ENCODE data around the gene NFIA. TPM values are rescaled to one million over a fixed set of nuclear protein-coding genes. Genes with fewer than 3 reads are reported as not detected.

Gene NFIA
- total RNA-seq, 1 donor from 2014 or later, result 16.2 TPM

- Mint-ChIP-seq H3K36me3 (ENCODE audit: low read depth, unreplicated experiment) (no peaks in the 10 kb centered on the region), H3K27ac (ENCODE audit: unreplicated experiment) (no peak overlapping the region), H3K4me3 (ENCODE audit: unreplicated experiment) (no peak overlapping the region), H3K4me1 (ENCODE audit: unreplicated experiment) (peaks cover 13% of the 10 kb centered on the region), H3K27me3 (ENCODE audit: unreplicated experiment) (no peaks in the 10 kb centered on the region), H3K9me3 (ENCODE audit: unreplicated experiment) (no peaks in the 10 kb centered on the region)
- no peak for TF ChIP-seq CTCF (IDR thresholded peaks at IDR 0.05; ENCODE audit: unreplicated experiment)
- DNase-seq (ENCODE audit: low spot score), result no peak
Measured at GRCh38 chr1:61156576-61157467, 74.5 kb downstream of the NFIA start.

- Mint-ChIP-seq H3K36me3 (ENCODE audit: low read depth, unreplicated experiment) (no peaks in the 10 kb centered on the region), H3K9me3 (ENCODE audit: unreplicated experiment) (no peaks in the 10 kb centered on the region), H3K4me1 (ENCODE audit: unreplicated experiment) (peaks cover 12% of the 10 kb centered on the region), H3K27me3 (ENCODE audit: unreplicated experiment) (no peaks in the 10 kb centered on the region), H3K27ac (ENCODE audit: unreplicated experiment) (no peak overlapping the region), H3K4me3 (ENCODE audit: unreplicated experiment) (no peak overlapping the region)
- no peak for TF ChIP-seq CTCF (IDR thresholded peaks at IDR 0.05; ENCODE audit: unreplicated experiment)
- DNase-seq (ENCODE audit: low spot score), result no peak
Measured at GRCh38 chr1:61157468-61157987, 75.2 kb downstream of the NFIA start.

DNA sequence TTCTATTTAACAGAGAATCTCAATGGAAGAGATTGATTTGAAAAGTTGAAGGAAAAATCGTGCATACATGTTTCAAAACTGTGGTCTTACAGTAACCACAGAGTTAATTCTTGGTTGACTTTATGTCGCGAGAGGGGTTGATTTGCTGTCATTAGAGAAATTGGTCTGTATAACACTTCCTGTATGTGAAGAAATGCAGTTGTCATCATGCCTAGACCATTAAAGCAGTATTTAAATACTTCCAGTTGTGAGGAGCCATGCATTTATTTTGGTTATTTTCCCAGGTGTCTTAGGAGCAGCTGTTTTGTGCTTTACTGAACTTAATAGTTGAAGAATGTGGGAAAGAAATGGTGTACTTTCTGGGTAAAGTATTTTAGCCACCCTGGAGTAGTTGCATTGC is 76.2 kb downstream of the NFIA start:
- Mint-ChIP-seq H3K36me3 (ENCODE audit: low read depth, unreplicated experiment) (no peaks in the 10 kb centered on the region), H3K4me1 (ENCODE audit: unreplicated experiment) (peaks cover 8% of the 10 kb centered on the region), H3K27ac (ENCODE audit: unreplicated experiment) (no peak overlapping the region), H3K4me3 (ENCODE audit: unreplicated experiment) (no peak overlapping the region), H3K27me3 (ENCODE audit: unreplicated experiment) (no peaks in the 10 kb centered on the region), H3K9me3 (ENCODE audit: unreplicated experiment) (no peaks in the 10 kb centered on the region)
- no peak for DNase-seq (ENCODE audit: low spot score)
- TF ChIP-seq CTCF (IDR thresholded peaks at IDR 0.05; ENCODE audit: unreplicated experiment), result no peak

DNA sequence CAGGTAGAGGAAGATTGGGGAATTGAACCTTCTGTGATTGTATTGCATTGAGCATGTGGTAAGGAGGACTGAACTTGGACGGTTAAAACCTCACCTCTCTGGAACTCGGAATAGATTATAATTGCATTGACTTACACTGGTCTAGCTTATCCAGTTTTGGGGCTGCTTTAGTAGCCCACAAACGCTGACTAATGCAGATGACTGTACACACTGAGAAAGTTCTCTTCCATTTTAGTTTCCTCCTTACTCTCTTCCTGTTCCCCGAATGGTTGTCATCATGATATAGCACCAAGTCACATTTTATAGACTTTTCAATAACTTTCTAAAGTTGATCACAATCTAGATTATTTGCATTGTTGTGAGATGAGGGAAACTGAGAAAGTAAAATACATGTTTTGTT is 78.2 kb downstream of the NFIA start:
- no peak for DNase-seq (ENCODE audit: low spot score)
- Mint-ChIP-seq H3K36me3 (ENCODE audit: low read depth, unreplicated experiment) (no peaks in the 10 kb centered on the region), H3K27ac (ENCODE audit: unreplicated experiment) (no peak overlapping the region), H3K27me3 (ENCODE audit: unreplicated experiment) (no peaks in the 10 kb centered on the region), H3K4me3 (ENCODE audit: unreplicated experiment) (no peak overlapping the region), H3K9me3 (ENCODE audit: unreplicated experiment) (no peaks in the 10 kb centered on the region), H3K4me1 (ENCODE audit: unreplicated experiment) (peaks cover 8% of the 10 kb centered on the region)
- no peak for TF ChIP-seq CTCF (IDR thresholded peaks at IDR 0.05; ENCODE audit: unreplicated experiment)

Measured in endothelial cell (in vitro differentiated cells).